ENCODE data around the gene PGBD4. TPM values are rescaled to one million over a fixed set of nuclear protein-coding genes. Genes with fewer than 3 reads are reported as not detected.
A peak's percentile ranks its signal among the peaks of the same experiment; 100 is the strongest.

Gene PGBD4
- total RNA-seq: 1.8 and 2.1 TPM in 2 replicates

- TF ChIP-seq, protein P1, sequence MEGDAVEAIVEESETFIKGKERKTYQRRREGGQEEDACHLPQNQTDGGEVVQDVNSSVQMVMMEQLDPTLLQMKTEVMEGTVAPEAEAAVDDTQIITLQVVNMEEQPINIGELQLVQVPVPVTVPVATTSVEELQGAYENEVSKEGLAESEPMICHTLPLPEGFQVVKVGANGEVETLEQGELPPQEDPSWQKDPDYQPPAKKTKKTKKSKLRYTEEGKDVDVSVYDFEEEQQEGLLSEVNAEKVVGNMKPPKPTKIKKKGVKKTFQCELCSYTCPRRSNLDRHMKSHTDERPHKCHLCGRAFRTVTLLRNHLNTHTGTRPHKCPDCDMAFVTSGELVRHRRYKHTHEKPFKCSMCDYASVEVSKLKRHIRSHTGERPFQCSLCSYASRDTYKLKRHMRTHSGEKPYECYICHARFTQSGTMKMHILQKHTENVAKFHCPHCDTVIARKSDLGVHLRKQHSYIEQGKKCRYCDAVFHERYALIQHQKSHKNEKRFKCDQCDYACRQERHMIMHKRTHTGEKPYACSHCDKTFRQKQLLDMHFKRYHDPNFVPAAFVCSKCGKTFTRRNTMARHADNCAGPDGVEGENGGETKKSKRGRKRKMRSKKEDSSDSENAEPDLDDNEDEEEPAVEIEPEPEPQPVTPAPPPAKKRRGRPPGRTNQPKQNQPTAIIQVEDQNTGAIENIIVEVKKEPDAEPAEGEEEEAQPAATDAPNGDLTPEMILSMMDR (IDR thresholded peaks at IDR 0.05; ENCODE audit: extremely low read depth, low read depth, low read length): no peak
- H4K20me1 ChIP-seq (ENCODE audit: insufficient read depth, low read length): no peaks in the 10 kb centered on the region
- no peaks in the 10 kb centered on the region for H3K27me3 ChIP-seq (ENCODE audit: insufficient read depth, low read length)
- H2AFZ ChIP-seq (ENCODE audit: low read length): peak within 1 kb of the TSS; percentile 99
- peak within 1 kb of the TSS; percentile 92 for H3K4me2 ChIP-seq (ENCODE audit: insufficient read depth, low read length)
- no peaks in the 10 kb centered on the region for H3K36me3 ChIP-seq (ENCODE audit: insufficient read depth, low read length)
- no peaks in the 10 kb centered on the region for H3K9me3 ChIP-seq (ENCODE audit: low read depth, low read length)
- peak within 1 kb of the TSS; percentile 88 for H3K27ac ChIP-seq (ENCODE audit: low read depth, low read length)
- H3K4me1 ChIP-seq (ENCODE audit: insufficient read depth, low read length): peaks cover 21% of the 10 kb centered on the region
- peaks cover 60% of the 10 kb centered on the region for H3K79me2 ChIP-seq (ENCODE audit: insufficient read depth, low read length)
- peak within 1 kb of the TSS; percentile 99 for H3K4me3 ChIP-seq (ENCODE audit: insufficient read depth, low read length)
- DNase-seq (ENCODE audit: insufficient read length, low spot score, missing footprints): peak; percentile 91
Observed at GRCh38 chr15:34101366-34102174, at the start of gene PGBD4, which contains the start of gene EMC7. TSS of gene PGBD4 (plus strand) at chr15:34102083. CDS start at chr15:34102532, 449 bp downstream. TSS of gene EMC7 (minus strand) at chr15:34101862. CDS start at chr15:34101839, 23 bp downstream.

DNA sequence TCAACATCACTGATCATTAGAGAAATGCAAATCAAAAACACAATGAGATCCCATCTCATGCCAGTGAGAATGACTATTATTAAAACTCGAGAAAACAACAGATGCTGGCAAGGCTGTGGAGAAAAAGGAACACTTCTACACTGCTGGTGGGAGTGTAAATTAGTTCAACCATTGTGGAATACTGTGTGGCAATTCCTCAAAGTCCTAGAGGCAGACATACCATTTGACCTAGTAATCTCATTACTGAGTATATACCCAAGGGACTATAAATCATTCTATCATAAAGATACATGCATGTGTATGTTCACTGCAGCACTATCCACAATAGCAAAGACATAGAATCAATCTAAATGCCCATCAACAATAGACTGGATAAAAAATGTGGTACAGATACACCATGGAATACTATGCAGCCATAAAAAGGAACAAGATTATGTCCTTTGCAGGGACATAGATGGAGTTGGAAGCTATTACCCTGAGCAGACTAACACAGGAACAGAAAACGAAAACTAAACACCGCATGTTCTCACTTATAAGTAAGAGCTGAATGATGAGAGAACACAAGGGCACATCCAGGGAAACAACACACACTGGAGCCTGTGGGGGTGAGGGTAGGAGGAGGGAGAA lies 47.7 kb upstream of the PGBD4 start:
- H3K36me3 ChIP-seq (ENCODE audit: insufficient read depth, low read length): no peaks in the 10 kb centered on the region
- H3K27ac ChIP-seq (ENCODE audit: low read depth, low read length): no peak overlapping the region
- no peak overlapping the region for H3K4me3 ChIP-seq (ENCODE audit: insufficient read depth, low read length)
- DNase-seq (ENCODE audit: insufficient read length, low spot score, missing footprints): no peak
- no peak overlapping the region for H2AFZ ChIP-seq (ENCODE audit: low read length)
- H3K4me2 ChIP-seq (ENCODE audit: insufficient read depth, low read length): no peak overlapping the region
- no peaks in the 10 kb centered on the region for H3K27me3 ChIP-seq (ENCODE audit: insufficient read depth, low read length)
- TF ChIP-seq, protein P1 (IDR thresholded peaks at IDR 0.05; ENCODE audit: extremely low read depth, low read depth, low read length): no peak
- no peaks in the 10 kb centered on the region for H3K79me2 ChIP-seq (ENCODE audit: insufficient read depth, low read length)
- H3K9me3 ChIP-seq (ENCODE audit: low read depth, low read length): peaks cover 3% of the 10 kb centered on the region
- no peaks in the 10 kb centered on the region for H4K20me1 ChIP-seq (ENCODE audit: insufficient read depth, low read length)
- peaks cover 21% of the 10 kb centered on the region for H3K4me1 ChIP-seq (ENCODE audit: insufficient read depth, low read length)

DNA sequence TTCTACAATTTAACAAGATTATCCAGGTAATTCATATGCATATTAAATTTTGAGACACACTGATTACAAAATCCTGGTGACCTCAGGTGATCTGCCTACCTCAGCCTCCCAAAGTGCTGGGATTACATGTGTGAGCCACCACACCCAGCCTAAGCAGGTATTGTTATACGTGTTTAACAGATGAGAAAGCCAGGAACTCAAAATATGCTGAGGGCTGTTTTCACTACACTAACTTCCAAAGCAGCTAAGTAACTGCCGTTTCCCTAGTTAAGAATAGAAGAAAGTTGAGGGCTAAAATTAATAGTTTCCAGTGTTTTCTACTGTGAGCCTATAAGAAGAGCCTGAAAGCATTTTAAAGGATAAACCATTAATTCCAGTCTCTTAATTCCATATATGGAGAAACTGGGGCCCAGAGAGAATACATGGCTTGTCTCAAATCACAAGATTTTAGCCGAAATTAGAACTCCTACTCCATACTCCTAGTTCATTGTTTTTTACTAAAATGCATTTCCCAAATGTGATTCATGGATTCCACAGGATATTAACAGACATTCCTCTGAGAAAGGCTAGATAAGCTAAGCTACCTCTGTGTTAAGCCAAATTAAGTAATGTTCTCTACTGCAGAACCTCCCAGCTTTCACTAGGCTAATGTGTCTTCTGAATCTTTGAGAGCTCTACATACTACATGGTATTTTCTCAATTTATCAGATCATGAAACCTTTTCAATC lies 45.9 kb upstream of the PGBD4 start:
- no peaks in the 10 kb centered on the region for H4K20me1 ChIP-seq (ENCODE audit: insufficient read depth, low read length)
- peak overlapping the region; percentile 69 for H3K4me2 ChIP-seq (ENCODE audit: insufficient read depth, low read length)
- peaks cover 18% of the 10 kb centered on the region for H3K4me1 ChIP-seq (ENCODE audit: insufficient read depth, low read length)
- no peaks in the 10 kb centered on the region for H3K36me3 ChIP-seq (ENCODE audit: insufficient read depth, low read length)
- H3K27me3 ChIP-seq (ENCODE audit: insufficient read depth, low read length): no peaks in the 10 kb centered on the region
- H3K9me3 ChIP-seq (ENCODE audit: low read depth, low read length): peaks cover 3% of the 10 kb centered on the region
- no peaks in the 10 kb centered on the region for H3K79me2 ChIP-seq (ENCODE audit: insufficient read depth, low read length)
- peak; percentile 77 for DNase-seq (ENCODE audit: insufficient read length, low spot score, missing footprints)
- H3K27ac ChIP-seq (ENCODE audit: low read depth, low read length): peak overlapping the region; percentile 86
- H2AFZ ChIP-seq (ENCODE audit: low read length): peak overlapping the region; percentile 60
- H3K4me3 ChIP-seq (ENCODE audit: insufficient read depth, low read length): peak overlapping the region; percentile 4
- TF ChIP-seq, protein P1 (IDR thresholded peaks at IDR 0.05; ENCODE audit: extremely low read depth, low read depth, low read length): no peak
